Measurements from ENCODE around the gene GAD1.
A peak's percentile ranks its signal among the peaks of the same experiment; 100 is the strongest.

GAD1 gene

DNA sequence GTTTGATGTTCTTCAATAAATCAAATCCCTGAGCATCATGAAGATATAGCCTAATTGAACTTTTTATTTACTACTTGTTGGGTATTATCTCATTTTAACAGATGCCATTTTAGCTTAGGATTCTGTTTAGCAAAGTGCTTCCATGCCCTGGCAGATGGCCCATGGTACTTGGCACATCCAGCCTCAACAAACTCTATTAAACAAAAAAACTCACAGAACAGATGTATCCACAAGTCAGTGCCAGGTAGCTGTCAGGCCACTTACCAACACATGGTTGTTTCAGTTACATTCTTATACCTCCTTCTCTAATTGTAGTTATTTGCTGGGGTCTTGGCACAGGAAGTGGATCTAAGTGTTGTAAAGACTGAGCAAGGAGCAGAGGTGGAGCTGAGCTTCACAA is 29.6 kb downstream of the GAD1 start:
- DNase-seq (ENCODE audit: low spot score), result no peak

DNA sequence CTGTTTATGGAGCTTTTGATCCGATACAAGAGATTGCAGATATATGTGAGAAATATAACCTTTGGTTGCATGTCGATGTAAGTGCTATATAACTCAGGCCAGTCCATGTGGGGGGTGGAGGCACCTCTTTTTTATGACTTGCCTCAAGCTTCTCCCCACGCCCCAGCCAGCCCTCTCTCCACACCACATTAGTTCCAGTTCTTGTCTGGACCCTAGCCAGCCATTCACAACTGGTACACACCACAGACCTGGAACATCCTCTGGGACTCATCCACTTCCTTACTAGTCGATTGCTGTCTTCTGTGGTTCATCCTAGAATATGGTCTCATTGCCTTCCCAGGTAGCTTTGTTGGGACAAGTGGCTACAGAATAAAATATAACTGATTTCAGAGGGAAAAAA is 31.0 kb downstream of the GAD1 start:
- no peak for DNase-seq (ENCODE audit: low spot score)

DNA sequence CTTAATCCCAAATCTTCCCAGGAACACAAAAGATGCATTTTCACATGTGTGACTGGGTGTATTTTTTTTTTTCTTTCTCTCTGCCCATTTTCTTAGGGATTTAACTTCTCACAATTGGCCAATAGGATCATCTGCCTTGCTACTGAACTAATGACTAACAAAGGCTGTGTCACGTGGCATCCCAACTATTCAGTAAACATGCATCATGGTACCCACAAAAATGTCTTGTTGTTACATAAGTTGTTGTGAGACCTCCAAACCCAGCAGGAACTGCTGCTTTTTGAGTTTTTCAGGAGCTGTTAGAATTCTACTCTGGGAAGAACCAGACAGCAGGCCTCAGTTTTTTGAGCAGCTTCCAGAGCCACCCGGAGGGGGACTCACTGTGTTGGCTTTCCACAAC is 31.9 kb downstream of the GAD1 start:
- no peak for DNase-seq (ENCODE audit: low spot score)

DNA sequence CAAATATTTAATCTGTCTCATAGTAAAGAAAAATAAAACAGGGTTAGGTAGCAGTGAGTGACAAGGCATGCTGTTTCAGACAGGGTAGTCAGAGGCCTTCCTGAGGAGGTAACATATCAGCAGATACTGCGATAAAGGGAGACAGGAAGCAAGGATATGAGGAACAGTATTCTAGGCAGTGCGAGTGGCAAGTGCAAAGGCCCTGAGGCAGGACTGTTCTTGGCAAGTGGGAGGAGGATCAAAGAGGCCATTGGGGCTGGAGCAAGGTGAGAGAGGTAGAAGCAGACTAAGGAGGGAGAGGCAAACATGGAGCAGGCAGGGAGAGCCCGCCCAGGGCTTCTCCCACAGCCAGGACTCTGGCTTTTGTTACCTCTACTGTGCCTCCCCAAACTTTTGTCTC is 33.6 kb downstream of the GAD1 start:
- no peak for DNase-seq (ENCODE audit: low spot score)

DNA sequence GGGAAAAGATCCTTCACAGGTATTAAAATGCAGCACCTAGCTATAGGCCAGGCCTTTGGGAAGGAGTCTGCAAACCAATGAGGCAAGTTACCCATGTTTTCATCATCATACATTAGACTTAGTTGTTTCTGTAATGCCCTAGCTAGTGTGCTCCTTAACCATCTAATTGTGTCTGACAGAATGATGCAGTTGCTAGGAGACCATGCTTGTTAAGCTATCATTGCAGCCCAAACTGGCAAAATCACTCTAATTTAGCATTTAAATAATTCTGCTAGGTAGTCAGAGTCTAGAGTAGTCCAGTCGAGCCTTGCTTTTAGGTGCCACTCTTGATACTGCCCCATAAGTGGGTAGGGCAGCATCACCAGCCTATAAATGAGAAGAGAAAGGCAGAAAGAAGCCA is 34.9 kb downstream of the GAD1 start:
- no peak for DNase-seq (ENCODE audit: low spot score)

DNA sequence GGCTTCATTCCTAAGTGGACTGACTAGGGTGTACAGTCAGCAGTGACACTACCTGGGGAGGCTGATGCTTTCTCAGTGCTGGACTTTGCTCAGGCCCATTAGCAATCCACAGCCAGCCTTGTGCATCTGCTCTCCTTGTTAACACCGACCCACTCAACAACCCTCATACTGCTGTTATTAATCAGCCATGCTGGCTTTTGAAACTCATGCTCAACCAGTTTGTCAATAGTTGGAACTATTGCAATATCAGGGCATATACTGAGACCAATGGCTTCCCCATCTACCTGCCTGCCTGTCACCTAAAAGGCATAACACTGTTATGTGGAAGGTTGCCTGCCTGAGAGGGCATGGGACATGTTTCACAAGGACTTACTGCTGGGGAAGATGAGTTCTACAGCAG is 39.4 kb downstream of the GAD1 start:
- no peak for DNase-seq (ENCODE audit: low spot score)

DNA sequence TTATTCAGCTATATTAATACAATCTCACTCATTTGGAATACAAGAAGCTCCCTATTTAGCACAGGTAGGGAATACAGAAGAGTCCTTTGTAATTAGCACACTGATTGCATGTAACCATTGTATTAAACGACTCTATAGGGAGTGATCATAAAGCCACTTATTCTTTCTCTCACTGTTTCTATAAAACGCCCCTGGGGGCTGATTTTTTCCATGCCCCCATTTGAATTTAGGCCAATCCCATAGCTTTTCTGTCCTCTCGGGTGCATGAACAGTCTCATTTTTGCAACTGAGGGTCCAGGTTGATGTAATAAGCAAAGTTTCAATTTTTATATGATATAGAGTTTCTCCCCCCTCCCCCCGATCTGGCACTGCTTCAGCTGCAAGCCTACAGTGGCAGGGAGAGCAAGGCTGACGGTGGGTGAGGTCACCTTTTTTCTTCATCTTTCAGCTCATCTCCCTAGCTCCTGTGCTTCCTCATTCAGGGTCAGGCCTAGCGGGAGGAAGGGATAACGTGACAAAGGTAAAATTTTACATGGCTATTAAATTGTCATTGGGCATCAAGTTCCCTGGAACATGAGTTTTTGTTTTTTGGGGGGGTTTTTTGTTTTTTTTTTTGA is 45.7 kb downstream of the GAD1 start:
- DNase-seq (ENCODE audit: low spot score), result no peak

DNA sequence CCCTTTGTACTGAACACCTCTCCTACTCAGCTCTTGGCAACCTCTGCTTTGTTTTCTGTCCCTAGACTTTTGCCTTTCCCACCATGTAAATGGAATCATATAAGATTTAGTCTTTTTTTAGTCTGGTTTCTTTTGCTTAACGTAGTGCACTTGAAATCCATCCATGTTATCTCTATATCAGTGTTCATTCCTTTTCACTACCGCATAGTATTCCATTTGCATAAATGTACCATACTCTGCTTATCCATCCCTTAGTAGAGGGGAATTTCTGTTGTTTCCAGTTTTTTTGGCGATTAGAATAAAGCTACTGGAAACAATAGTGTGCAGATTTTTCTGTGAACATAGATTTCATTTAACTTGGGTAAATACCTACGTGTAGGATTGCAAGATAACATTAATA is 46.4 kb downstream of the GAD1 start:
- DNase-seq (ENCODE audit: low spot score), result no peak

DNA sequence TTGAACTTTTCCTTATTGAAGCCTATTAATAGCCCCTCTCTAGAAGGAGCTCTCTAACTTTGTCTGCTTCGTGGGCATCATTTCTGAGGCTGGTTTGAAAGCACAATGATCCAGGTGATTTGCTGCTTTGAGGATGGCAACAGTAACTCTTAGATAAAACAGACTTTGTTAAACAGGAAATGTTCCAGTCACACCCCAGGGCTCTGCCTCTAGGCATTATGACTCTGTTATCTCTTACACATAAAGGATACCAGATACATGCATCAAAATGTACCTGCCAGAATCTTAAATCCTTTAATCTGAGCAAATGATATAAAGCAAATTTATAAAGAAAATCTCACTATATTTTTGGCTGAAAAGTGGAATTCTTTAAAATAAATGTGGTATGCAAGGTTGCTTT is 52.3 kb downstream of the GAD1 start:
- DNase-seq (ENCODE audit: low spot score), result no peak

DNA sequence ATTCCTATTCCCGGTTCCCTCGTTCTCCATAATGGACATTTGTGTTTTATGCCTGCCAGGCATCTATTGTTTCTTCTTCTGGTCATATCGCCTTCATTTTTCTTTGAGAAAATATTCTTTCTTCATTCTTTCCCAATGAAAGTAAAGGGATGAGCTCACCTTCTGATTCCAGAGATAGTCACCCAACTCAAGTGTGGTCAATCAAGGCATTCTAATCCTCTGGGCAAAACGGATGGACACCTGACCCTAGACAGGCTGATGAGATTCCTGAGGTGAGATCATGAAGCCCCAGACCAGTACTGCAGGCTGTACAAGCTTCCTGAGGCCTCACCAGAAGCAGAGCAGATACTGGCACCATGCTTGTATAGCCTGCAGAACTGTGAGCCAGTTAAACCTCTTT is 52.8 kb downstream of the GAD1 start:
- no peak for DNase-seq (ENCODE audit: low spot score)

DNA sequence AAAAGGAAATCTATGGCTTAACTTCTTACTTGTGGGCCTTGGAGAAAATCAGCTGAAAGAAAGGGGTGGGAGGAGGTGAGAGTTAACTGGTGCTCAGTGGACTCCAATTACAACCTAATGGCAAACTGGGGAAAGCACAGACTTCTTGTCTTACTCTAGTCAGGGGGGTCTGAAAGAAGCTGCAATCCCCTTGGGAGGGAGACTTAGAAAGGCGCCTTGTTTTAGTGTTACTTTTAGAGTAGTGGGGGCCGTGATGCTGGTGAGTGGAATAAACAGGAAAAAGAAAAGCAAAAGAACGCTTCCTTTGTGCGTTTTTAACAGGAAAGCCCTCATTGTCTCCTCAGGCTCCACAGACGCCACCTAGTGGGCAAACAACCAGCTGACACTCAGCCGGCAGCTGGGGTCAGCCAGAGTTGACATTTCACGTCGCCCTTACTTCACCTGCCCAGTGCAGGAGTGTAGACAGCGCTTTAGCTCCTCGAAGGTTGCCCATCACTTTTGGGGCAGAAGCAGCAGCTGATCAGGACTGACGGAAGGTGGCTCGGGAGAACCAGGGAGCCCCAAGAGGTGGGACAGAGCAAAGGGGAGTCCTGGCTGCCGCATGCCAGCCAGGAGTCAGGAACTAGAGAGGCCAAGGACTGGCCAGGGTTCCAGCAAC is 56.5 kb downstream of the GAD1 start:
- peak; percentile 66 for DNase-seq (ENCODE audit: low spot score)

DNA sequence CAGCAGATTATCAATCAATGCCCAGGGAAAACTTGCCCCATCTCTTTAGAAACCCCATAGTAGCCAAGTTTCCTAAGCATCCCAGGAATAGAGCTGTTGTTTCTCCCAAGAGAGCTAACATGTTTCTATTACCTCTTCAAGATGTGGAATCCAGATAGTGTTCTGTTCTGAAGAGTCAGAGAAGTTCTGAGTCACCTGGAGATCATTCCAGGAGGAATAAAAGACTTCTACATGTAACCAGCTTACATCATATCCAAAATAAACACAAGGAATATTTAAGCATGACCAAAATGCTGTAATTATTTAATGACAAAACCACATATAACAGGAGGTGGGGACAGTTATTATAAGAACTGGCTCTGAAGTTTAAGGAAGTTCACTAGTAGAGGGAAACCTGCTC is 61.4 kb downstream of the GAD1 start:
- no peak for DNase-seq (ENCODE audit: low spot score)

DNA sequence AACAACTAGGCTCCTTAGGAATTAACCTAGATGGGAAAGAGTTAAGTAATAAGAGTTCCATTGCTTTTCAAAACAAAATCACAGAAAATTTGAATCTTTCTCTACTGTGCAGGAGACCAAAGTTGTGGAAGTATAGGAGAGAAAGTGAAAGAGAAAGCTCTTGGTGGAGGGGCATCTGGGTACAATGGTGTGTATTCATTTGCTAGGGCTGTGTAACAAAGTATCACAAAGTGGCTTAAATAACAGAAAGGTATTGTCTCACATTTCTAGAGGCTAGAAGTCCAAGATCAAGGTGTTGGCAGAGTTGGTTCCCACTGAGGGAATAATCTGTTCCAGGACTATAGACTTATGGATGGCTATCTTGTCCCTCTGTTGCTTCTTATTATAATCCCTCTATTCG is 61.8 kb downstream of the GAD1 start:
- DNase-seq (ENCODE audit: low spot score), result no peak

DNA sequence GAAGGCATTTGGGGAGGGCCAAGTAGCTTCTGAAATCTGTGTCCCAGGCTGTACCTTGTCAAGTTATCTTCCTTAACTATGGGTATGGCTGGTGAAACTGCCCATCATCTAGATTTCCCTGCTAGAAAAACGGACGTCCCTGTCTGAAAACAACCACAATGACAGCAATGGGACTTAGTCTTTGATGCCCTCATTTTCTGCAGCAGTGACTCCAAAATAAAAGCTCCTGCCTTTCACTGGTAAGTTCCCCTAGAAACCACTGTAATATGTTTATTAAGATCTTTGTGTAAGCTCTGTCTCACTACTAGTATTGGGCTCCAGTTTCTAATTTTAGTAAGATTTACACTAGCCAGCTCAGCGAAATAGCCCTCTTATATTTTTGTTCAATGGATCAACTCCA is 65.2 kb downstream of the GAD1 start:
- DNase-seq (ENCODE audit: low spot score), result no peak

DNA sequence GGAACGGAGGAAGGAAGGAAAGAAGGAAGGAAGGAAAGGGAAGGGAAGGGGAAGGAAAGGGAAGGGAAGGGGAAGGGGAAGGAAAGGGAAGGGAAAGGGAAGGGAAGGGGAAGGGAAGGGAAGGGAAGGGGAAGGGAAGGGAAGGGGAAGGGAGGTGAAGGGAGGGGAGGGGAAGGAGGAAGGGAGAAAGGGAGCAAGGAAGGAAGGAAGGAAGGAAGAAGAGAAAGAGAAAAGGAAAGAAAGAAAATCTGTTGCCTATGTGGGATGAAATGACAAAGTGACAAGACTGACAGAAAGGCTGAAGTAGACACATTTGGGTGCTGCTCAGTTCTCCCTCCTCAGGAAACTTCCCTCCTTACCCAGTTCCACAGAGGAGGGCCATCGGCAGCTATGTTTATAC is 66.1 kb downstream of the GAD1 start:
- DNase-seq (ENCODE audit: low spot score), result no peak

DNA sequence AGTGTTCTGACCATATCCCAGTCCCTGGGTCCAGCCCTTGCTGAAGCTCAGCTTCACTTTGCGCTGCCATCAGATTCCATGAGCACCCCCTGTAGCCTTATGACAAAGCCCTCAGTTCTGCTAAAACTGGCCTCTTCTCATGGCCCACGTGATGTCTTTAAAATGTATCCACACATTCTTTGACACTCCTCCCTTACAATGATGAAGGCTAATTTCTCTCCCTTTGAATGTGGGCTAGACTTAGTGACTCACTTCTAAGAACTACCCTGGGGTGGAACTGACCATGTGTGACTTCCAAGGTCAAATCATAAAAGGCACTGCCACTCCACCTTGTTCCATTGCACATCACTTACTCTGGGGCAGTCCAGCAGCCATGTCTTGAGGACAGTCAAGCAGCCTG is 67.0 kb downstream of the GAD1 start:
- DNase-seq (ENCODE audit: low spot score), result no peak

DNA sequence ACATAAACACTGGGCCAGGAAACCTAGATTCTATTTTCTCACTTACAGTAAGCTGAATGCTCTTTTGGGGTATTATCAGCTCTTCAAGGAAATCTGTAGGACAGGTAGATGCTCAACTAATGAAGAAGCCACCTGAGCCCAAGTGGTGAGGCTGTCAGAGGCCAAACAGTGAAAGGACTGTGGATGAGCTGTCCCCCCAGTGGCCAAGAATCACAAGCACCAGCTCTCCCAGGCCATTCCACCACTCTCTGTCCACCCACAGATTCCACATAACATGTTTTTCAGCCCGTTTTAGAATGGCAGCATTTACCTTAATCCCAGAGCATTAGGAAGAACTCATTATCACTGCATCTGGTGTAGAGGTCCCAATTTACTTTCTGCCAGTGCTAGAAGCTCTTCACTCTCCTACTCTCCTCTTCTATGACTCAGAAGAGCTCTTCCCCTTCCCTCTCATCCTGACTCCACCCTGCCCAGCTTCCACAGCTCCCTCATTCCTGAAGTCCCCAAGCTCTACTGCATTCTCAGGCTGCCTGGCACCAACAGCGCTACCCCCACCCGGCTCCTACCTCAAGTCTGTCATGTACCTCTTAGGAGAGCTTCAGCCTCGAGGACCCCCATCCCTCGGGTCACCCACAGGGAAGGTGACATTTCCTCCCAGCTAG is 68.6 kb downstream of the GAD1 start:
- no peak for DNase-seq (ENCODE audit: low spot score)

DNA sequence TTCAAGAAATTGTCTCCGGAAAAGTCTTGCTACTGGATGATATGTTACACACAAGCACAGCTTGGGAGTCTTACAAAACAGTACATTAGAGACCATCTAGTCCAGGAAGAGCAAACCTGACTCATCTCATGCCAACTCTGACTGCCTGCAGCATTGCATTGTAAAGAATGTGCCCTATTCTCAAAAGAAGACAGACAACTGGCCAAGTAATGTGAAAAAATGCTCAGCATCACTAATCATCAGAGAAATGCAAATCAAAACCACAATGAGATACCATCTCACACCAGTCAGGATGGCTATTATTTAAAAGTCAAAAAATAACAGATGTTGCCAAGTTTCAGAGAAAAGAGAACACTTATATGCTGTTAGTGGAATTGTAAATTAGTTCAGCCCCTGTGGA is 69.7 kb downstream of the GAD1 start:
- no peak for DNase-seq (ENCODE audit: low spot score)

DNA sequence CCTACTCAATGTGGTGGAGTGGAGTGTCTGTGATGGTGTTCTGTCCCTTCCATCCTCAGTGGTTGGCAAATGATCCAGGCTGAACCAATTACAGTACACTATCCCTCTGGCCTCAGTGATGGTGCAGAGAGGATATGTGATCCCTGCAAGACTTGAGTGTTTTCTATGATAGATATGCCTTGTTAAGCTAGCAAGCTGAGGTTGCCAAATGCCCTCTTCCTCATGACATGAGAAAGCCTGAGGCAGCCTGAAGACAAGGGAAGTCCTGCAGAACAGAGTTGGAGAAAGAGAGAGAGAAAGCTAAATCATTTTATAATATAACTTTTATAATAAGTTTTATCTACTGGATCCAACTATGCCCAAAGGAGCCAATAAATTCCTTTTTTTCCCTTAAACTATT is 70.8 kb downstream of the GAD1 start:
- DNase-seq (ENCODE audit: low spot score), result no peak

DNA sequence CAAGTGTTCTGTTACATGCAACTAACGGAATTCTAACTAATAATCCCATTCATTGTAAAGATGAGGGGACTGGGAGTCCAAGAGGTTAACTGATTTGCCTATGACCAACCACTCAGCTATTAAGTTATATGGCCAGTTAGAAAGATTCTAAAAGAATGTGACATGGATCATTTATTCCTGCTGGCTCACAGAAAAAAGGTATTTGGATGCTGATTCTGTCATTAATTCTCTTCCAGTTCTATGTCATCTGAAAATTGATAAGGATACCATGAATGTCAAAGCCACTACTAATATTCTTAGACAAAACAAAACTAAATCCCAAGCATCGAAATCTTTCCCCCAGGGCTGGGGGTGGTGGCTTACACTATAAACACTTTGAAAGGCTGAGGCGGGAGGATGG is 71.2 kb downstream of the GAD1 start:
- DNase-seq (ENCODE audit: low spot score), result no peak

DNA sequence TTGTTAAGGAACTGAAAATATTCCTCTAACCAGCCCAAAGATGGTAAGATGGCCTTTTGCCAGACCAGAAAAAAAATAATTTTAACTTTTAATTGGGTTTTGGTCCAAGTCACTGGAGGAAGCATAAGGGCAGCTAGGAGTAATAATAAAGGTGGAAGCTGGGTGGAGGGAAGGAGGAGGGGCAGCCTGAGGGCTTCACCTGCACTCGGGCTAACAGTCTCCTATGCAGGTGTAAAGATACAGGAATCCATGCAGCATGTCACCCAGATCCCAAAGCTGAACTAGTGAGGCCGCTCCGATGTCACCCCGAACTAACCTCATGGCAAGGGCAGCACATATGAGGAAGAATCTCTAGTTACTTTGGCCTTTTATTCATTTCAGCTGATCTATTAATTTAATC is 75.2 kb downstream of the GAD1 start:
- DNase-seq (ENCODE audit: low spot score), result no peak

DNA sequence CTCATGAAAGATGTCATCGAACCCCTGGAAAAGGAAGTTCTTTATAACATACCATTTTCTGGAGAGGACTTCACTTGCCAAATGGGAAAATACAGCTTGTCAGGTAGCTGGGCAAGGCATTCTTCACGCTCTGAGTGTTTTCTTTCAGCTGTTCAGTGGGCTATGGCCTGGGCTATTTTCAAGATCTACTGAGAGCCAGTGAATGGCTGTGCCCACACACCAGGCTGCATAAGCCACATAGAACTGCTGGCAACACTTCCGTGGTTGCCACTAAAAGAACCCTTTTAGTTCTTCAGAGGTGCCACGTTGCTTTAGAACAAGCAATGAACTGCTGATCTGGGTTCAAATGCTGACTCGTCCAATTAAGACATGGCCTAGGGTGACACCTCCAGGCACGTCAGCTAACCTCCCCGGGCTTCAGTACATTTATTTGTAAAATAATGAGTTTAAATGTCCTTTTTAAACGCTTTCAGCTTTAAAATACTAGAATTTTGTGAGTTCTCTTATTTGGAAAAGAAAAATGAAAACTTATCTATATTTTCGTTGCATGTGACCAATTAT is 75.8 kb downstream of the GAD1 start:
- no peak for DNase-seq (ENCODE audit: low spot score)

DNA sequence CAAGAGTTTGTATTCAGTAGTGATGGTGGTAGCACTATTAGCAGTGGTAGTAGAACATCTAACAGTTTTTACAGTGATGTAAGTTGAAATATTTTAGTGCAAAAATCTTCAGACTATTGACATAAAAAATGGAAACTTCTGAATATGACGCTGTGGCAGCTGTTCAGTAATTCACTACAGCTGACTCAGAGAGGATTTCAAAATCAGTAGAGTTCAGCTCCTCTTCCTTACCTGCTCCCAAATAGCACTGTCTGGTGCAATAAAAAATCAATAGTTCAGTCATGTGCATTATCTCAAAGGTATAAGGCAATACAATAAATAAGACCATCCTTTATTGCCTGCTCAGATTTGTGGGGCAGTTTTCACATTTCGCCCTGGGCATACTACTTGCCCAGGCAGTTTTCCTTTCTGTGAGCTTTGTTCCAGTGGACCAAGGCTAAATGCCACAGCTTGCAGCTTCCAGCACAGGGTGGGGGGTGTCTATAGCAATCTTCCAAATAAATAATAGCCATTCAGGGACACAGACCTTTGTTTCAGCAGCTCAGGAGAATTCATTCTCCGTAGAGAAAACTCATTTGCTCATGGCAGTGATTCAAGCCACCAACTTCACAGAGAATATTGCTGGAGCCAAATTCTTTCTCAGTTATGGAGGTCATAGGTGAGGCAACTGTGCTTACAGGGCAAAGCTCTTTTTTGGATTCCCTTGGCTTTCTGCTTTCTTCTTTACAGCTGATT is 78.5 kb downstream of the GAD1 start:
- DNase-seq (ENCODE audit: low spot score), result no peak
